ENCODE data around the gene MUSTN1. TPM values are rescaled to one million over a fixed set of nuclear protein-coding genes. Genes with fewer than 3 reads are reported as not detected.
A peak's percentile ranks its signal among the peaks of the same experiment; 100 is the strongest.

MUSTN1 gene
- total and polyA plus RNA-seq, 2 experiments from 2014 or later, result 1.2 to 1.4 TPM

DNA sequence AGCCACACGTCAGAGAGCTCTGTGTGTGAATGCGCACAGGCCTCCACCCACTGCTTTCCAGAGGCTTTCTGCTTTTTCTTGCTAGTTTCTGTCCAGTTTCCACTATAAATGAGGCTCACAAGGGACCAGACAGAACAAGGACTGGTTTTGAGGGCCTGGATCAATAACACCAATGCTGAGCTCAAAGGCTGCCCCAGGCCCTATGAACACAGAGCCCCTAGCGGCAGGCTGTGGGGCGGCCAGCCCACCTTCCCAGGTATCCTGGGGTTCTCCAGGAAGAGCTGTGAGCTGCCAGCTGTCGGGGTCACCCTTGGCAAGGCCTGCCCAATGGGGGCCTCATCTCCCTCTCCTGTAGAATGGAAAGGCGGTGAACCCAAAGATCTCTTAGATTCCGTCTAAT, 42.4 kb downstream of the MUSTN1 start:
- no peak overlapping the region for H3K27ac ChIP-seq (ENCODE audit: low read depth)
- no peaks in the 10 kb centered on the region for H3K27me3 ChIP-seq (ENCODE audit: insufficient read depth)
- Mint-ChIP-seq H3K27me3 (ENCODE audit: insufficient read depth, low read depth, poor library complexity) (peaks cover 21% of the 10 kb centered on the region), H3K4me3 (no peak overlapping the region), H3K9me3 (no peaks in the 10 kb centered on the region), H3K4me1 (no peaks in the 10 kb centered on the region; the same call in 2 of the 3 replicates), H3K36me3 (ENCODE audit: low read depth) (no peaks in the 10 kb centered on the region; the same call in 2 of the 3 replicates), H3K27ac (no peak overlapping the region)
- H2AFZ ChIP-seq, result peak overlapping the region; percentile 78; the same call in 1 of the 2 replicates
- TF ChIP-seq EZH2 (IDR thresholded peaks at IDR 0.05; ENCODE audit: low read depth, unreplicated experiment), result no peak
- no peak for TF ChIP-seq EZH2phosphoT487 (IDR thresholded peaks at IDR 0.05; ENCODE audit: unreplicated experiment)
- TF ChIP-seq STAT1 (IDR thresholded peaks at IDR 0.05; ENCODE audit: unreplicated experiment), result no peak
- no peak for TF ChIP-seq CREB1 (CRISPR knock-in tag; IDR thresholded peaks at IDR 0.05; ENCODE audit: low read depth)
- TF ChIP-seq POLR2AphosphoS5 (IDR thresholded peaks at IDR 0.05; ENCODE audit: low read depth), result no peak
- TF ChIP-seq, protein P1, sequence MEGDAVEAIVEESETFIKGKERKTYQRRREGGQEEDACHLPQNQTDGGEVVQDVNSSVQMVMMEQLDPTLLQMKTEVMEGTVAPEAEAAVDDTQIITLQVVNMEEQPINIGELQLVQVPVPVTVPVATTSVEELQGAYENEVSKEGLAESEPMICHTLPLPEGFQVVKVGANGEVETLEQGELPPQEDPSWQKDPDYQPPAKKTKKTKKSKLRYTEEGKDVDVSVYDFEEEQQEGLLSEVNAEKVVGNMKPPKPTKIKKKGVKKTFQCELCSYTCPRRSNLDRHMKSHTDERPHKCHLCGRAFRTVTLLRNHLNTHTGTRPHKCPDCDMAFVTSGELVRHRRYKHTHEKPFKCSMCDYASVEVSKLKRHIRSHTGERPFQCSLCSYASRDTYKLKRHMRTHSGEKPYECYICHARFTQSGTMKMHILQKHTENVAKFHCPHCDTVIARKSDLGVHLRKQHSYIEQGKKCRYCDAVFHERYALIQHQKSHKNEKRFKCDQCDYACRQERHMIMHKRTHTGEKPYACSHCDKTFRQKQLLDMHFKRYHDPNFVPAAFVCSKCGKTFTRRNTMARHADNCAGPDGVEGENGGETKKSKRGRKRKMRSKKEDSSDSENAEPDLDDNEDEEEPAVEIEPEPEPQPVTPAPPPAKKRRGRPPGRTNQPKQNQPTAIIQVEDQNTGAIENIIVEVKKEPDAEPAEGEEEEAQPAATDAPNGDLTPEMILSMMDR (conservative IDR thresholded peaks at IDR 0.05; ENCODE audit: low read depth in 2 of 2), result peak; percentile 56 to 65
- TF ChIP-seq, protein P2, sequence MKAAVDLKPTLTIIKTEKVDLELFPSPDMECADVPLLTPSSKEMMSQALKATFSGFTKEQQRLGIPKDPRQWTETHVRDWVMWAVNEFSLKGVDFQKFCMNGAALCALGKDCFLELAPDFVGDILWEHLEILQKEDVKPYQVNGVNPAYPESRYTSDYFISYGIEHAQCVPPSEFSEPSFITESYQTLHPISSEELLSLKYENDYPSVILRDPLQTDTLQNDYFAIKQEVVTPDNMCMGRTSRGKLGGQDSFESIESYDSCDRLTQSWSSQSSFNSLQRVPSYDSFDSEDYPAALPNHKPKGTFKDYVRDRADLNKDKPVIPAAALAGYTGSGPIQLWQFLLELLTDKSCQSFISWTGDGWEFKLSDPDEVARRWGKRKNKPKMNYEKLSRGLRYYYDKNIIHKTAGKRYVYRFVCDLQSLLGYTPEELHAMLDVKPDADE (IDR thresholded peaks at IDR 0.05), result no peak
- TF ChIP-seq ZNF331 (CRISPR knock-in tag; IDR thresholded peaks at IDR 0.05; ENCODE audit: low read depth), result no peak
- ATAC-seq (peak; percentile 91), DNase-seq (ENCODE audit: low spot score) (peak; percentile 71)
- H3K9me2 ChIP-seq (ENCODE audit: insufficient read depth), result no peaks in the 10 kb centered on the region
- no peaks in the 10 kb centered on the region for H3K36me3 ChIP-seq (ENCODE audit: insufficient read depth)
- no peaks in the 10 kb centered on the region for H3K79me2 ChIP-seq (replicated peaks; ENCODE audit: insufficient read depth)
- H3K4me2 ChIP-seq, result no peak overlapping the region
- H3K4me1 ChIP-seq (ENCODE audit: insufficient read depth), result no peaks in the 10 kb centered on the region
- no peaks in the 10 kb centered on the region for H4K20me1 ChIP-seq (replicated peaks; ENCODE audit: insufficient read depth)
- no peak overlapping the region for H3K4me3 ChIP-seq
- H3F3A ChIP-seq (replicated peaks; ENCODE audit: low read depth), result no peaks in the 10 kb centered on the region

DNA sequence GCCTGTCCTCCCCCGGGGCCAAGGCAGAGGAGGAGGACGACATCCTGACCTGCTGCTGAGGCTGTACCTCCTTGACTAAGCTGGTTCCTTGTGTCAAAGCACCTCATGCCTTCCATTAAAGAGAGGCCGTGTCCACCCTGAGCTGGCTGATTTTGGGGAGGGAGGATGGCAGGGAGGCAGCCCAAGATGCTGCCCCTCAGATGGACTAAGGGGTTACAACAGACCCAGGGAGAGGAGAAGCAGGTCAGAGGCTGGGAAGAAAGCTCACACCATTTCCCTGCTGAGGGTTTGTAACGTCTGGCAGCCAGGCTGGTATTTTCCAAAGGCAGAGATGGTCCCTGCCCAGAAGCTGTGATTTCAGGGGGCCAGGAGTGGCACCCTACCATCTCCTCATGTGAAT, 42.9 kb downstream of the MUSTN1 start:
- H3K36me3 Mint-ChIP-seq (ENCODE audit: low read depth), result no peaks in the 10 kb centered on the region; the same call in 2 of the 3 replicates
- Histone ChIP-seq H3K4me3 (no peak overlapping the region), H3F3A (replicated peaks; ENCODE audit: low read depth) (no peaks in the 10 kb centered on the region), H3K27ac (ENCODE audit: low read depth) (no peak overlapping the region), H3K79me2 (replicated peaks; ENCODE audit: insufficient read depth) (no peaks in the 10 kb centered on the region), H3K9me2 (ENCODE audit: insufficient read depth) (no peaks in the 10 kb centered on the region), H2AFZ (no peak overlapping the region; the same call in 1 of the 2 replicates), H3K4me1 (ENCODE audit: insufficient read depth) (no peaks in the 10 kb centered on the region), H3K27me3 (ENCODE audit: insufficient read depth) (no peaks in the 10 kb centered on the region), H4K20me1 (replicated peaks; ENCODE audit: insufficient read depth) (no peaks in the 10 kb centered on the region), H3K36me3 (ENCODE audit: insufficient read depth) (no peaks in the 10 kb centered on the region), H3K4me2 (no peak overlapping the region)
- peaks cover 23% of the 10 kb centered on the region for H3K27me3 Mint-ChIP-seq (ENCODE audit: insufficient read depth, low read depth, poor library complexity)
- no peaks in the 10 kb centered on the region for H3K9me3 Mint-ChIP-seq
- no peak overlapping the region for H3K27ac Mint-ChIP-seq
- ATAC-seq (no peak), DNase-seq (ENCODE audit: low spot score) (no peak)
- H3K4me1 Mint-ChIP-seq, result no peaks in the 10 kb centered on the region; the same call in 2 of the 3 replicates
- H3K4me3 Mint-ChIP-seq, result no peak overlapping the region
- TF ChIP-seq, protein P1 (conservative IDR thresholded peaks at IDR 0.05; ENCODE audit: low read depth in 2 of 2), result no peak
- TF ChIP-seq JUNB (IDR thresholded peaks at IDR 0.05; ENCODE audit: unreplicated experiment) (no peak), EZH2 (IDR thresholded peaks at IDR 0.05; ENCODE audit: low read depth, unreplicated experiment) (no peak), ZNF331 (CRISPR knock-in tag; IDR thresholded peaks at IDR 0.05; ENCODE audit: low read depth) (no peak), ZNF114 (CRISPR knock-in tag; IDR thresholded peaks at IDR 0.05) (no peak)
- TF ChIP-seq, protein P3, sequence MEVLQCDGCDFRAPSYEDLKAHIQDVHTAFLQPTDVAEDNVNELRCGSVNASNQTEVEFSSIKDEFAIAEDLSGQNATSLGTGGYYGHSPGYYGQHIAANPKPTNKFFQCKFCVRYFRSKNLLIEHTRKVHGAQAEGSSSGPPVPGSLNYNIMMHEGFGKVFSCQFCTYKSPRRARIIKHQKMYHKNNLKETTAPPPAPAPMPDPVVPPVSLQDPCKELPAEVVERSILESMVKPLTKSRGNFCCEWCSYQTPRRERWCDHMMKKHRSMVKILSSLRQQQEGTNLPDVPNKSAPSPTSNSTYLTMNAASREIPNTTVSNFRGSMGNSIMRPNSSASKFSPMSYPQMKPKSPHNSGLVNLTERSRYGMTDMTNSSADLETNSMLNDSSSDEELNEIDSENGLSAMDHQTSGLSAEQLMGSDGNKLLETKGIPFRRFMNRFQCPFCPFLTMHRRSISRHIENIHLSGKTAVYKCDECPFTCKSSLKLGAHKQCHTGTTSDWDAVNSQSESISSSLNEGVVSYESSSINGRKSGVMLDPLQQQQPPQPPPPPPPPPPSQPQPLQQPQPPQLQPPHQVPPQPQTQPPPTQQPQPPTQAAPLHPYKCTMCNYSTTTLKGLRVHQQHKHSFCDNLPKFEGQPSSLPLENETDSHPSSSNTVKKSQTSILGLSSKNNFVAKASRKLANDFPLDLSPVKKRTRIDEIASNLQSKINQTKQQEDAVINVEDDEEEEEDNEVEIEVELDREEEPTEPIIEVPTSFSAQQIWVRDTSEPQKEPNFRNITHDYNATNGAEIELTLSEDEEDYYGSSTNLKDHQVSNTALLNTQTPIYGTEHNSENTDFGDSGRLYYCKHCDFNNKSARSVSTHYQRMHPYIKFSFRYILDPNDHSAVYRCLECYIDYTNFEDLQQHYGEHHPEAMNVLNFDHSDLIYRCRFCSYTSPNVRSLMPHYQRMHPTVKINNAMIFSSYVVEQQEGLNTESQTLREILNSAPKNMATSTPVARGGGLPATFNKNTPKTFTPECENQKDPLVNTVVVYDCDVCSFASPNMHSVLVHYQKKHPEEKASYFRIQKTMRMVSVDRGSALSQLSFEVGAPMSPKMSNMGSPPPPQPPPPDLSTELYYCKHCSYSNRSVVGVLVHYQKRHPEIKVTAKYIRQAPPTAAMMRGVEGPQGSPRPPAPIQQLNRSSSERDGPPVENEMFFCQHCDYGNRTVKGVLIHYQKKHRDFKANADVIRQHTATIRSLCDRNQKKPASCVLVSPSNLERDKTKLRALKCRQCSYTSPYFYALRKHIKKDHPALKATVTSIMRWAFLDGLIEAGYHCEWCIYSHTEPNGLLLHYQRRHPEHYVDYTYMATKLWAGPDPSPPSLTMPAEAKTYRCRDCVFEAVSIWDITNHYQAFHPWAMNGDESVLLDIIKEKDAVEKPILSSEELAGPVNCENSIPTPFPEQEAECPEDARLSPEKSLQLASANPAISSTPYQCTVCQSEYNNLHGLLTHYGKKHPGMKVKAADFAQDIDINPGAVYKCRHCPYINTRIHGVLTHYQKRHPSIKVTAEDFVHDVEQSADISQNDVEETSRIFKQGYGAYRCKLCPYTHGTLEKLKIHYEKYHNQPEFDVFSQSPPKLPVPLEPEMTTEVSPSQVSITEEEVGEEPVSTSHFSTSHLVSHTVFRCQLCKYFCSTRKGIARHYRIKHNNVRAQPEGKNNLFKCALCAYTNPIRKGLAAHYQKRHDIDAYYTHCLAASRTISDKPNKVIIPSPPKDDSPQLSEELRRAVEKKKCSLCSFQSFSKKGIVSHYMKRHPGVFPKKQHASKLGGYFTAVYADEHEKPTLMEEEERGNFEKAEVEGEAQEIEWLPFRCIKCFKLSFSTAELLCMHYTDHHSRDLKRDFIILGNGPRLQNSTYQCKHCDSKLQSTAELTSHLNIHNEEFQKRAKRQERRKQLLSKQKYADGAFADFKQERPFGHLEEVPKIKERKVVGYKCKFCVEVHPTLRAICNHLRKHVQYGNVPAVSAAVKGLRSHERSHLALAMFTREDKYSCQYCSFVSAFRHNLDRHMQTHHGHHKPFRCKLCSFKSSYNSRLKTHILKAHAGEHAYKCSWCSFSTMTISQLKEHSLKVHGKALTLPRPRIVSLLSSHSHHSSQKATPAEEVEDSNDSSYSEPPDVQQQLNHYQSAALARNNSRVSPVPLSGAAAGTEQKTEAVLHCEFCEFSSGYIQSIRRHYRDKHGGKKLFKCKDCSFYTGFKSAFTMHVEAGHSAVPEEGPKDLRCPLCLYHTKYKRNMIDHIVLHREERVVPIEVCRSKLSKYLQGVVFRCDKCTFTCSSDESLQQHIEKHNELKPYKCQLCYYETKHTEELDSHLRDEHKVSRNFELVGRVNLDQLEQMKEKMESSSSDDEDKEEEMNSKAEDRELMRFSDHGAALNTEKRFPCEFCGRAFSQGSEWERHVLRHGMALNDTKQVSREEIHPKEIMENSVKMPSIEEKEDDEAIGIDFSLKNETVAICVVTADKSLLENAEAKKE (CRISPR knock-in tag; IDR thresholded peaks at IDR 0.05), result no peak

All from GM23338 (cell line).